Stimulated activated CD8-positive, alpha-beta memory T cell treated with anti-CD3 and anti-CD28 coated beads, Interleukin-7, amount 100 ng/mL, for 4 hours (primary cell): ENCODE results near the gene DNAJC25.
"Not testable (repeated sequence)": the region's sequence is repeated elsewhere in the genome, so short reads cannot be mapped to it uniquely, and the experiment has no call there.

Experiments
- DNase-seq, 2 donors: peaks; one replicate each; pipeline ENCODE4 v3.0.0-alpha.2; 2020; ENCODE audit warnings: low read depth in 2 of 2

Gene DNAJC25

GRCh38 chr9:111663301-111663823, 32.2 kb downstream of the DNAJC25 start:
- DNase-seq = no peak

- DNase-seq = no peak
Measured at GRCh38 chr9:111668026-111668573, 37.0 kb downstream of the DNAJC25 start.

- not testable (repeated sequence) for DNase-seq
Measured at GRCh38 chr9:111668601-111669000, 37.5 kb downstream of the DNAJC25 start.

- no peak for DNase-seq
Measured at GRCh38 chr9:111674319-111674718, 43.2 kb downstream of the DNAJC25 start.

- no peak for DNase-seq
Measured at GRCh38 chr9:111676116-111676515, 45.0 kb downstream of the DNAJC25 start.

GRCh38 chr9:111678293-111678692, 47.2 kb downstream of the DNAJC25 start:
- DNase-seq = no peak

- no peak for DNase-seq
Measured at GRCh38 chr9:111679199-111679598, 48.1 kb downstream of the DNAJC25 start.

GRCh38 chr9:111683392-111683791, 52.3 kb downstream of the DNAJC25 start:
- no peak for DNase-seq

GRCh38 chr9:111691672-111692329, 60.7 kb downstream of the DNAJC25 start:
- no peak for DNase-seq

- no peak for DNase-seq
Measured at GRCh38 chr9:111696796-111697195, 65.7 kb downstream of the DNAJC25 start.

- DNase-seq = no peak
Measured at GRCh38 chr9:111700776-111701175, 69.6 kb downstream of the DNAJC25 start.
